Smooth muscle cell (in vitro differentiated cells): ENCODE data around the gene TEX51. TPM values are rescaled to one million over a fixed set of nuclear protein-coding genes. Genes with fewer than 3 reads are reported as not detected.

Source experiments
- DNase-seq: peaks from one replicate; lab custom pipeline; 2025; ENCODE audit not compliant: unreplicated experiment; lab: John Stamatoyannopoulos, UW
- H2AFZ ChIP-seq: fragments of 200-600 bp; sonication (generic); 2 replicates; pipeline ENCODE4 v1.6.0; 2016; ENCODE audit warnings: antibody characterized with exemption, low read depth, mild to moderate bottlenecking
- H3F3A ChIP-seq: fragments of 200-600 bp; sonication (generic); 2 replicates; pipeline ENCODE4 v1.6.0; 2017; ENCODE audit warnings: antibody characterized with exemption, low read depth
- H3K27ac ChIP-seq: fragments of 200-600 bp; sonication (generic); 2 replicates; pipeline ENCODE4 v1.5.1; 2016; ENCODE audit warnings: low read depth, mild to moderate bottlenecking
- H3K27me3 ChIP-seq: fragments of 200-600 bp; sonication (generic); 2 replicates; pipeline ENCODE4 v1.6.1; 2016; ENCODE audit warnings: low read depth, mild to moderate bottlenecking
- H3K36me3 ChIP-seq: fragments of 200-600 bp; sonication (generic); 2 replicates; pipeline ENCODE4 v1.5.1; 2016; ENCODE audit warnings: low read depth
- H3K4me1 ChIP-seq: fragments of 200-600 bp; sonication (generic); 2 replicates; pipeline ENCODE4 v1.5.1; 2016; ENCODE audit warnings: low read depth
- H3K4me2 ChIP-seq: fragments of 200-600 bp; sonication (generic); 2 replicates; pipeline ENCODE4 v1.6.0; 2016; ENCODE audit warnings: mild to moderate bottlenecking
- H3K4me3 ChIP-seq: fragments of 200-600 bp; sonication (generic); 2 replicates; pipeline ENCODE4 v1.5.1; 2016; ENCODE audit warnings: mild to moderate bottlenecking
- H3K79me2 ChIP-seq: fragments of 200-600 bp; sonication (generic); 2 replicates; pipeline ENCODE4 v1.6.0; 2016; ENCODE audit warnings: low read depth, mild to moderate bottlenecking
- H3K9ac ChIP-seq: fragments of 200-600 bp; sonication (generic); 2 replicates; pipeline ENCODE4 v1.6.0; 2016; ENCODE audit warnings: low read depth
- H3K9me3 ChIP-seq: fragments of 200-600 bp; sonication (generic); replicated peaks from 2 replicates; pipeline ENCODE4 v1.5.1; 2016; ENCODE audit warnings: low read depth
- H4K20me1 ChIP-seq: fragments of 200-600 bp; sonication (generic); 2 replicates; pipeline ENCODE4 v1.6.0; 2016; ENCODE audit warnings: low read depth
- CTCF ChIP-seq: fragments of 200-600 bp; sonication (generic); IDR thresholded peaks from 2 replicates; pipeline ENCODE4 v1.5.1; 2017; ENCODE audit warnings: borderline replicate concordance, mild to moderate bottlenecking, antibody characterized with exemption; ENCODE audit not compliant: insufficient read depth, poor library complexity, severe bottlenecking
- WGBS: methylation state at CpG from one replicate; pipeline ENCODE4 v1.1.7; 2016; ENCODE audit warnings: low lambda C conversion rate; 5-methylcytosine and 5-hydroxymethylcytosine counted together
- polyA plus RNA-seq: library from polyadenylated mRNA; unstranded; fragments of >200 nt; fragmentation: Nextera tagmentation; extraction: Ambion mirVana; gene quantifications from 2 replicates; pipeline ENCODE4 v1.2.1, GENCODE V29; 2016
- total RNA-seq: library from RNA; depleted of rRNA; stranded (reverse); fragments of >200 nt; gene quantifications from 2 replicates; pipeline ENCODE4 v1.2.3, GENCODE V29; 2014

TEX51 gene
- total and polyA plus RNA-seq, 2 experiments from 2014 or later = not detected

GRCh38 chr2:126889496-126890135, 9.1 kb upstream of the TEX51 start:
- TF ChIP-seq CTCF = no peak
- no peaks in the 10 kb centered on the region for H3K4me1 ChIP-seq
- H3K9ac ChIP-seq = no peak overlapping the region
- no peak overlapping the region for H2AFZ ChIP-seq
- WGBS = 89% methylated on average over 8 of the region's 8 CpGs
- no peaks in the 10 kb centered on the region for H4K20me1 ChIP-seq
- no peaks in the 10 kb centered on the region for H3K36me3 ChIP-seq
- H3K4me3 ChIP-seq = no peak overlapping the region
- no peaks in the 10 kb centered on the region for H3K27me3 ChIP-seq
- H3K4me2 ChIP-seq = no peak overlapping the region
- H3K9me3 ChIP-seq = no peaks in the 10 kb centered on the region
- H3K27ac ChIP-seq = no peak overlapping the region
- H3F3A ChIP-seq = no peaks in the 10 kb centered on the region
- no peaks in the 10 kb centered on the region for H3K79me2 ChIP-seq
- DNase-seq = no peak

GRCh38 chr2:126890136-126890510, 8.6 kb upstream of the TEX51 start:
- TF ChIP-seq CTCF = no peak
- Histone ChIP-seq H4K20me1 (no peaks in the 10 kb centered on the region), H2AFZ (no peak overlapping the region), H3K79me2 (no peaks in the 10 kb centered on the region), H3K4me1 (no peaks in the 10 kb centered on the region), H3K27ac (no peak overlapping the region), H3K9ac (no peak overlapping the region), H3K4me3 (no peak overlapping the region), H3K27me3 (no peaks in the 10 kb centered on the region), H3K36me3 (no peaks in the 10 kb centered on the region), H3K9me3 (no peaks in the 10 kb centered on the region), H3F3A (no peaks in the 10 kb centered on the region), H3K4me2 (no peak overlapping the region)
- 91% methylated on average over 5 of the region's 5 CpGs for WGBS
- DNase-seq = no peak

GRCh38 chr2:126890551-126891450, 7.9 kb upstream of the TEX51 start:
- no peaks in the 10 kb centered on the region for H3F3A ChIP-seq
- H3K27ac ChIP-seq = no peak overlapping the region
- H3K4me2 ChIP-seq = no peak overlapping the region
- H3K4me3 ChIP-seq = no peak overlapping the region
- WGBS = 89% methylated on average over 12 of the region's 12 CpGs
- no peaks in the 10 kb centered on the region for H4K20me1 ChIP-seq
- H3K9ac ChIP-seq = no peak overlapping the region
- no peaks in the 10 kb centered on the region for H3K79me2 ChIP-seq
- H3K36me3 ChIP-seq = no peaks in the 10 kb centered on the region
- H3K9me3 ChIP-seq = no peaks in the 10 kb centered on the region
- DNase-seq = no peak
- H3K4me1 ChIP-seq = no peaks in the 10 kb centered on the region
- no peak for TF ChIP-seq CTCF
- no peak overlapping the region for H2AFZ ChIP-seq
- no peaks in the 10 kb centered on the region for H3K27me3 ChIP-seq
